ENCODE data around the gene PRIM2. TPM values are rescaled to one million over a fixed set of nuclear protein-coding genes. Genes with fewer than 3 reads are reported as not detected.
"Not testable (repeated sequence)": the region's sequence is repeated elsewhere in the genome, so short reads cannot be mapped to it uniquely, and the experiment has no call there.

The PRIM2 gene
- total RNA-seq, 2 donors from 2014 or later, result 7.3 to 11.4 TPM

GRCh38 chr6:57362340-57362739, 44.9 kb downstream of the PRIM2 start:
- not testable (repeated sequence) for H3K27ac ChIP-seq; H3K4me1 ChIP-seq (ENCODE audit: control insufficient read depth in 1 of 2, low read depth in 2 of 2); H3K36me3 ChIP-seq; ATAC-seq (ENCODE audit: insufficient number of reproducible peaks, low FRiP score, low read depth); H3K27me3 ChIP-seq (replicated peaks; ENCODE audit: insufficient read depth); H3K9me3 ChIP-seq; DNase-seq (ENCODE audit: low spot score); H3K4me3 ChIP-seq

- not testable (repeated sequence) for ATAC-seq (ENCODE audit: insufficient number of reproducible peaks, low FRiP score, low read depth); H3K4me3 ChIP-seq; H3K9me3 ChIP-seq; H3K27ac ChIP-seq; H3K36me3 ChIP-seq; H3K4me1 ChIP-seq (ENCODE audit: control insufficient read depth in 1 of 2, low read depth in 2 of 2); H3K27me3 ChIP-seq (replicated peaks; ENCODE audit: insufficient read depth); DNase-seq (ENCODE audit: low spot score)
Observed at GRCh38 chr6:57365076-57365583, 47.7 kb downstream of the PRIM2 start.

- not testable (repeated sequence) for H3K27ac ChIP-seq; H3K4me1 ChIP-seq (ENCODE audit: control insufficient read depth in 1 of 2, low read depth in 2 of 2); ATAC-seq (ENCODE audit: insufficient number of reproducible peaks, low FRiP score, low read depth); H3K4me3 ChIP-seq; H3K36me3 ChIP-seq; H3K9me3 ChIP-seq; DNase-seq (ENCODE audit: low spot score); H3K27me3 ChIP-seq (replicated peaks; ENCODE audit: insufficient read depth)
Observed at GRCh38 chr6:57368965-57369731, 51.7 kb downstream of the PRIM2 start.

- ATAC-seq (ENCODE audit: insufficient number of reproducible peaks, low FRiP score, low read depth); H3K27ac ChIP-seq; H3K4me1 ChIP-seq (ENCODE audit: control insufficient read depth in 1 of 2, low read depth in 2 of 2); DNase-seq (ENCODE audit: low spot score); H3K36me3 ChIP-seq; H3K27me3 ChIP-seq (replicated peaks; ENCODE audit: insufficient read depth); H3K4me3 ChIP-seq; H3K9me3 ChIP-seq: not testable (repeated sequence)
Observed at GRCh38 chr6:57371779-57372178, 54.3 kb downstream of the PRIM2 start.

GRCh38 chr6:57374764-57375163, 57.3 kb downstream of the PRIM2 start:
- not testable (repeated sequence) for H3K27ac ChIP-seq; H3K27me3 ChIP-seq (replicated peaks; ENCODE audit: insufficient read depth); H3K9me3 ChIP-seq; ATAC-seq (ENCODE audit: insufficient number of reproducible peaks, low FRiP score, low read depth); H3K4me1 ChIP-seq (ENCODE audit: control insufficient read depth in 1 of 2, low read depth in 2 of 2); DNase-seq (ENCODE audit: low spot score); H3K36me3 ChIP-seq; H3K4me3 ChIP-seq

- not testable (repeated sequence) for H3K36me3 ChIP-seq; ATAC-seq (ENCODE audit: insufficient number of reproducible peaks, low FRiP score, low read depth); H3K4me1 ChIP-seq (ENCODE audit: control insufficient read depth in 1 of 2, low read depth in 2 of 2); H3K9me3 ChIP-seq; DNase-seq (ENCODE audit: low spot score); H3K4me3 ChIP-seq; H3K27ac ChIP-seq; H3K27me3 ChIP-seq (replicated peaks; ENCODE audit: insufficient read depth)
Observed at GRCh38 chr6:57376083-57376482, 58.7 kb downstream of the PRIM2 start.

GRCh38 chr6:57389038-57389592, 71.7 kb downstream of the PRIM2 start:
- not testable (repeated sequence) for H3K4me3 ChIP-seq; H3K36me3 ChIP-seq; ATAC-seq (ENCODE audit: insufficient number of reproducible peaks, low FRiP score, low read depth); H3K27me3 ChIP-seq (replicated peaks; ENCODE audit: insufficient read depth); H3K27ac ChIP-seq; H3K9me3 ChIP-seq; DNase-seq (ENCODE audit: low spot score); H3K4me1 ChIP-seq (ENCODE audit: control insufficient read depth in 1 of 2, low read depth in 2 of 2)

GRCh38 chr6:57390818-57391217, 73.4 kb downstream of the PRIM2 start:
- H3K4me3 ChIP-seq; H3K4me1 ChIP-seq (ENCODE audit: control insufficient read depth in 1 of 2, low read depth in 2 of 2); DNase-seq (ENCODE audit: low spot score); H3K9me3 ChIP-seq; H3K27ac ChIP-seq; H3K36me3 ChIP-seq; H3K27me3 ChIP-seq (replicated peaks; ENCODE audit: insufficient read depth); ATAC-seq (ENCODE audit: insufficient number of reproducible peaks, low FRiP score, low read depth): not testable (repeated sequence)

- H3K4me1 ChIP-seq (ENCODE audit: control insufficient read depth in 1 of 2, low read depth in 2 of 2); DNase-seq (ENCODE audit: low spot score); H3K36me3 ChIP-seq; H3K27me3 ChIP-seq (replicated peaks; ENCODE audit: insufficient read depth); ATAC-seq (ENCODE audit: insufficient number of reproducible peaks, low FRiP score, low read depth); H3K27ac ChIP-seq; H3K4me3 ChIP-seq: not testable (repeated sequence)
- peaks cover 11% of the 10 kb centered on the region for H3K9me3 ChIP-seq
Observed at GRCh38 chr6:57392047-57392446, 74.6 kb downstream of the PRIM2 start.

- not testable (repeated sequence) for ATAC-seq (ENCODE audit: insufficient number of reproducible peaks, low FRiP score, low read depth); H3K9me3 ChIP-seq; H3K4me1 ChIP-seq (ENCODE audit: control insufficient read depth in 1 of 2, low read depth in 2 of 2); H3K36me3 ChIP-seq; H3K27me3 ChIP-seq (replicated peaks; ENCODE audit: insufficient read depth); DNase-seq (ENCODE audit: low spot score); H3K27ac ChIP-seq; H3K4me3 ChIP-seq
Observed at GRCh38 chr6:57419341-57419740, 101.9 kb downstream of the PRIM2 start.
